ENCODE data around the gene STIP1. TPM values are rescaled to one million over a fixed set of nuclear protein-coding genes. Genes with fewer than 3 reads are reported as not detected.

STIP1 gene
- total and polyA plus RNA-seq, 2 of the 8 experiments (the other 6 are each of a cell fraction or from before 2014, with no cell fraction given): 140 to 329 TPM

GRCh38 chr11:64196626-64197025 lies 10.7 kb downstream of the STIP1 start (continued):
- TF ChIP-seq, protein P1, sequence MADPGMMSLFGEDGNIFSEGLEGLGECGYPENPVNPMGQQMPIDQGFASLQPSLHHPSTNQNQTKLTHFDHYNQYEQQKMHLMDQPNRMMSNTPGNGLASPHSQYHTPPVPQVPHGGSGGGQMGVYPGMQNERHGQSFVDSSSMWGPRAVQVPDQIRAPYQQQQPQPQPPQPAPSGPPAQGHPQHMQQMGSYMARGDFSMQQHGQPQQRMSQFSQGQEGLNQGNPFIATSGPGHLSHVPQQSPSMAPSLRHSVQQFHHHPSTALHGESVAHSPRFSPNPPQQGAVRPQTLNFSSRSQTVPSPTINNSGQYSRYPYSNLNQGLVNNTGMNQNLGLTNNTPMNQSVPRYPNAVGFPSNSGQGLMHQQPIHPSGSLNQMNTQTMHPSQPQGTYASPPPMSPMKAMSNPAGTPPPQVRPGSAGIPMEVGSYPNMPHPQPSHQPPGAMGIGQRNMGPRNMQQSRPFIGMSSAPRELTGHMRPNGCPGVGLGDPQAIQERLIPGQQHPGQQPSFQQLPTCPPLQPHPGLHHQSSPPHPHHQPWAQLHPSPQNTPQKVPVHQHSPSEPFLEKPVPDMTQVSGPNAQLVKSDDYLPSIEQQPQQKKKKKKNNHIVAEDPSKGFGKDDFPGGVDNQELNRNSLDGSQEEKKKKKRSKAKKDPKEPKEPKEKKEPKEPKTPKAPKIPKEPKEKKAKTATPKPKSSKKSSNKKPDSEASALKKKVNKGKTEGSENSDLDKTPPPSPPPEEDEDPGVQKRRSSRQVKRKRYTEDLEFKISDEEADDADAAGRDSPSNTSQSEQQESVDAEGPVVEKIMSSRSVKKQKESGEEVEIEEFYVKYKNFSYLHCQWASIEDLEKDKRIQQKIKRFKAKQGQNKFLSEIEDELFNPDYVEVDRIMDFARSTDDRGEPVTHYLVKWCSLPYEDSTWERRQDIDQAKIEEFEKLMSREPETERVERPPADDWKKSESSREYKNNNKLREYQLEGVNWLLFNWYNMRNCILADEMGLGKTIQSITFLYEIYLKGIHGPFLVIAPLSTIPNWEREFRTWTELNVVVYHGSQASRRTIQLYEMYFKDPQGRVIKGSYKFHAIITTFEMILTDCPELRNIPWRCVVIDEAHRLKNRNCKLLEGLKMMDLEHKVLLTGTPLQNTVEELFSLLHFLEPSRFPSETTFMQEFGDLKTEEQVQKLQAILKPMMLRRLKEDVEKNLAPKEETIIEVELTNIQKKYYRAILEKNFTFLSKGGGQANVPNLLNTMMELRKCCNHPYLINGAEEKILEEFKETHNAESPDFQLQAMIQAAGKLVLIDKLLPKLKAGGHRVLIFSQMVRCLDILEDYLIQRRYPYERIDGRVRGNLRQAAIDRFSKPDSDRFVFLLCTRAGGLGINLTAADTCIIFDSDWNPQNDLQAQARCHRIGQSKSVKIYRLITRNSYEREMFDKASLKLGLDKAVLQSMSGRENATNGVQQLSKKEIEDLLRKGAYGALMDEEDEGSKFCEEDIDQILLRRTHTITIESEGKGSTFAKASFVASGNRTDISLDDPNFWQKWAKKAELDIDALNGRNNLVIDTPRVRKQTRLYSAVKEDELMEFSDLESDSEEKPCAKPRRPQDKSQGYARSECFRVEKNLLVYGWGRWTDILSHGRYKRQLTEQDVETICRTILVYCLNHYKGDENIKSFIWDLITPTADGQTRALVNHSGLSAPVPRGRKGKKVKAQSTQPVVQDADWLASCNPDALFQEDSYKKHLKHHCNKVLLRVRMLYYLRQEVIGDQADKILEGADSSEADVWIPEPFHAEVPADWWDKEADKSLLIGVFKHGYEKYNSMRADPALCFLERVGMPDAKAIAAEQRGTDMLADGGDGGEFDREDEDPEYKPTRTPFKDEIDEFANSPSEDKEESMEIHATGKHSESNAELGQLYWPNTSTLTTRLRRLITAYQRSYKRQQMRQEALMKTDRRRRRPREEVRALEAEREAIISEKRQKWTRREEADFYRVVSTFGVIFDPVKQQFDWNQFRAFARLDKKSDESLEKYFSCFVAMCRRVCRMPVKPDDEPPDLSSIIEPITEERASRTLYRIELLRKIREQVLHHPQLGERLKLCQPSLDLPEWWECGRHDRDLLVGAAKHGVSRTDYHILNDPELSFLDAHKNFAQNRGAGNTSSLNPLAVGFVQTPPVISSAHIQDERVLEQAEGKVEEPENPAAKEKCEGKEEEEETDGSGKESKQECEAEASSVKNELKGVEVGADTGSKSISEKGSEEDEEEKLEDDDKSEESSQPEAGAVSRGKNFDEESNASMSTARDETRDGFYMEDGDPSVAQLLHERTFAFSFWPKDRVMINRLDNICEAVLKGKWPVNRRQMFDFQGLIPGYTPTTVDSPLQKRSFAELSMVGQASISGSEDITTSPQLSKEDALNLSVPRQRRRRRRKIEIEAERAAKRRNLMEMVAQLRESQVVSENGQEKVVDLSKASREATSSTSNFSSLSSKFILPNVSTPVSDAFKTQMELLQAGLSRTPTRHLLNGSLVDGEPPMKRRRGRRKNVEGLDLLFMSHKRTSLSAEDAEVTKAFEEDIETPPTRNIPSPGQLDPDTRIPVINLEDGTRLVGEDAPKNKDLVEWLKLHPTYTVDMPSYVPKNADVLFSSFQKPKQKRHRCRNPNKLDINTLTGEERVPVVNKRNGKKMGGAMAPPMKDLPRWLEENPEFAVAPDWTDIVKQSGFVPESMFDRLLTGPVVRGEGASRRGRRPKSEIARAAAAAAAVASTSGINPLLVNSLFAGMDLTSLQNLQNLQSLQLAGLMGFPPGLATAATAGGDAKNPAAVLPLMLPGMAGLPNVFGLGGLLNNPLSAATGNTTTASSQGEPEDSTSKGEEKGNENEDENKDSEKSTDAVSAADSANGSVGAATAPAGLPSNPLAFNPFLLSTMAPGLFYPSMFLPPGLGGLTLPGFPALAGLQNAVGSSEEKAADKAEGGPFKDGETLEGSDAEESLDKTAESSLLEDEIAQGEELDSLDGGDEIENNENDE (IDR thresholded peaks at IDR 0.05; ENCODE audit: insufficient replicate concordance, low read length): no peak
- no peak for TF ChIP-seq POU5F1 (IDR thresholded peaks at IDR 0.05; ENCODE audit: low read depth, low read length)

Measured in H1 (cell line).